Lower leg skin (tissue), 3 donors: ENCODE measurements around the gene IQCH.

Experiments
- POLR2A ChIP-seq, 2 donors: fragments of 450-650 bp; IDR thresholded peaks; one replicate each; pipeline ENCODE4 v1.6.1; 2016 to 2017; ENCODE audit warnings: antibody characterized with exemption in 2 of 2, mild to moderate bottlenecking in 1 of 2, moderate library complexity in 1 of 2
- TF ChIP-seq, protein P1 (sequence below), 3 donors: fragments of 450-650 bp; IDR thresholded peaks; one replicate each; pipeline ENCODE4 v1.5.1; 2016; ENCODE audit warnings: antibody characterized with exemption in 3 of 3, mild to moderate bottlenecking in 3 of 3, moderate library complexity in 2 of 3

DNA sequence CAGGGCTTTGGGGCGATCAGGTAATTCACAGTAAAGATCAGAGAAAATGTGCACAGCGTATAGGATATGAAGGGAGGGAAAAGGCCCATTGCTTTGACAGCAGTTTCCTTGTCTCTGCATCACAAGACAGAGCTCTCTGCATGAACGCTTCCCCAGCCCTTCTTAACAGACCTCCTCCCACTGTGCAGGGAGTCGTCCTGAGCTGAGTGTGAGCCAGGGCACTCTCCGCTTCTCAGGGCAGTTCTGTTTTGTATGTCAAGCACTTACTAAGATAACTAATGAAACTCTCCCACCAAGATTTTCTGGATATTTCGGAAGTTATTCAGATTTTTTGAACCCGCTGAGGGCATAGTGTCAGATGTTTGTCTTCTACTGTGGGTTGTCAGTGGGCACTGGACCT is 160.6 kb downstream of the IQCH start:
- TF ChIP-seq, protein P1, sequence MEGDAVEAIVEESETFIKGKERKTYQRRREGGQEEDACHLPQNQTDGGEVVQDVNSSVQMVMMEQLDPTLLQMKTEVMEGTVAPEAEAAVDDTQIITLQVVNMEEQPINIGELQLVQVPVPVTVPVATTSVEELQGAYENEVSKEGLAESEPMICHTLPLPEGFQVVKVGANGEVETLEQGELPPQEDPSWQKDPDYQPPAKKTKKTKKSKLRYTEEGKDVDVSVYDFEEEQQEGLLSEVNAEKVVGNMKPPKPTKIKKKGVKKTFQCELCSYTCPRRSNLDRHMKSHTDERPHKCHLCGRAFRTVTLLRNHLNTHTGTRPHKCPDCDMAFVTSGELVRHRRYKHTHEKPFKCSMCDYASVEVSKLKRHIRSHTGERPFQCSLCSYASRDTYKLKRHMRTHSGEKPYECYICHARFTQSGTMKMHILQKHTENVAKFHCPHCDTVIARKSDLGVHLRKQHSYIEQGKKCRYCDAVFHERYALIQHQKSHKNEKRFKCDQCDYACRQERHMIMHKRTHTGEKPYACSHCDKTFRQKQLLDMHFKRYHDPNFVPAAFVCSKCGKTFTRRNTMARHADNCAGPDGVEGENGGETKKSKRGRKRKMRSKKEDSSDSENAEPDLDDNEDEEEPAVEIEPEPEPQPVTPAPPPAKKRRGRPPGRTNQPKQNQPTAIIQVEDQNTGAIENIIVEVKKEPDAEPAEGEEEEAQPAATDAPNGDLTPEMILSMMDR (IDR thresholded peaks at IDR 0.05): no peak
- TF ChIP-seq POLR2A (IDR thresholded peaks at IDR 0.05): no peak
